ENCODE measurements around the gene MYO3B.

The MYO3B gene

GRCh38 chr2:170248574-170249393 is 70.8 kb downstream of the MYO3B start:
- no peak overlapping the region for H3K4me3 ChIP-seq (ENCODE audit: low read depth, low read length)
- DNase-seq (ENCODE audit: low read depth) = no peak
- no peak for TF ChIP-seq CTCF (IDR thresholded peaks at IDR 0.05; ENCODE audit: control insufficient read depth, extremely low read depth, insufficient read depth)

GRCh38 chr2:170249761-170250160 is 71.8 kb downstream of the MYO3B start:
- no peak for DNase-seq (ENCODE audit: low read depth)
- TF ChIP-seq CTCF (IDR thresholded peaks at IDR 0.05; ENCODE audit: control insufficient read depth, extremely low read depth, insufficient read depth) = no peak
- no peak overlapping the region for H3K4me3 ChIP-seq (ENCODE audit: low read depth, low read length)

GRCh38 chr2:170250584-170250983 is 72.6 kb downstream of the MYO3B start:
- no peak for TF ChIP-seq CTCF (IDR thresholded peaks at IDR 0.05; ENCODE audit: control insufficient read depth, extremely low read depth, insufficient read depth)
- no peak for DNase-seq (ENCODE audit: low read depth)

GRCh38 chr2:170252414-170252813 is 74.5 kb downstream of the MYO3B start:
- DNase-seq (ENCODE audit: low read depth) = no peak
- TF ChIP-seq CTCF (IDR thresholded peaks at IDR 0.05; ENCODE audit: control insufficient read depth, extremely low read depth, insufficient read depth) = no peak
- no peak overlapping the region for H3K4me3 ChIP-seq (ENCODE audit: low read depth, low read length)

More at GRCh38 chr2:170250584-170250983, 72.6 kb downstream of the MYO3B start:
- H3K4me3 ChIP-seq (ENCODE audit: low read depth, low read length) = no peak overlapping the region

GRCh38 chr2:170253721-170254230 is 75.8 kb downstream of the MYO3B start:
- no peak for DNase-seq (ENCODE audit: low read depth)
- no peak overlapping the region for H3K4me3 ChIP-seq (ENCODE audit: low read depth, low read length)
- no peak for TF ChIP-seq CTCF (IDR thresholded peaks at IDR 0.05; ENCODE audit: control insufficient read depth, extremely low read depth, insufficient read depth)

- H3K4me3 ChIP-seq (ENCODE audit: low read depth, low read length) = no peak overlapping the region
- DNase-seq (ENCODE audit: low read depth) = no peak
- no peak for TF ChIP-seq CTCF (IDR thresholded peaks at IDR 0.05; ENCODE audit: control insufficient read depth, extremely low read depth, insufficient read depth)
Measured at GRCh38 chr2:170254293-170254732, 76.4 kb downstream of the MYO3B start.

Measured in LNCaP clone FGC (cell line).